Cerebellar nuclear complex (tissue), 1 donor: ENCODE results near the gene CIRBP.
"Not testable (repeated sequence)": the region's sequence is repeated elsewhere in the genome, so short reads cannot be mapped to it uniquely, and the experiment has no call there.

Experiments used
- DNase-seq, 2 experiments: peaks; one replicate each; lab custom pipeline; 2025; lab: John Stamatoyannopoulos, UW

The CIRBP gene

DNA sequence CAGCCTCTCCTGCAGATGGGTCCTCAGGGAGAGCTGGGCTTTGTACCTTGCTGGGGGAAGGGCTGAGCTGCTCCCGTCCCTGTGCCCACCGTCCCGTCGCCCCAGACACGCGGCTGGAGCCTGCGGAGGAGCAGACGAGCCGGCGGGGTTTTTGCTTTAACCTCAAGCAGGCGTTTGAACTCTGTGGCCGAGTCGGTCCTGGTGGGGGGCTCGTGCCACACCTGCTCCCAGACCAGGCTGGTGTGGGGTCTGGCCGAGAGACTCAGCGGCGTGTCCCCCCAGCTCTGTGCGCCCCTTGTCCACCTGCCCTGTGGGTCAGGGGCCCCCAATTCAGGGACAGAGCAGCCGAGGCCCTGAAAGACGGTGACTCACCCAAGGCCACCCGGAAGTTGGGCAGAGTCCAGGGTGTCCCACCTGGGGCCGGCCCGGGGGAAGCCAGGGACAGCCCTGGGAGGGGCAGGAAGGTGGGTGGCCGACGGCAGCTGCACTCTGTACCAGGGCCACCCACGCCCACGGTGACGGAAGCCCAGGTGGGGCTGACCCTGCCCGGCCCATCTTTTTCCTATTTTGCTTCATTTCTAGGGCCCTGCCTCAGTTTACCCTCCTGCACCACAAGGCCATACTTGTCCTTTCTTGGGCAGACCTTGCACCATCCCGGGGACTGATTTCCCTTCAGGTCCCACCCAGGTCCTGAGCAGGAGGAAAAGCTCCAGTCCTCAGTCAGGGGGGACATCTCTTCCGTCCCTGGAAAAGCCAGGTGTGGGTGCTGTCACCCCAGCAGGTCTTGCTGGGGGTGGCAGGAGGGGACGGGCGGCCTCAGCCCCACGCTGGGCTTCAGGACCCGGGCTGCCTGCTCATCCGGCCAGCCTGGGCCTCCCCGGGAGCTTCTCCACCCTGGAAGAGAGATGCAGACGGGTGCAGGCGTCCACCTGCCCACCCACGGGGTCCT is 21.8 kb downstream of the CIRBP start:
- DNase-seq, result no peak

DNA sequence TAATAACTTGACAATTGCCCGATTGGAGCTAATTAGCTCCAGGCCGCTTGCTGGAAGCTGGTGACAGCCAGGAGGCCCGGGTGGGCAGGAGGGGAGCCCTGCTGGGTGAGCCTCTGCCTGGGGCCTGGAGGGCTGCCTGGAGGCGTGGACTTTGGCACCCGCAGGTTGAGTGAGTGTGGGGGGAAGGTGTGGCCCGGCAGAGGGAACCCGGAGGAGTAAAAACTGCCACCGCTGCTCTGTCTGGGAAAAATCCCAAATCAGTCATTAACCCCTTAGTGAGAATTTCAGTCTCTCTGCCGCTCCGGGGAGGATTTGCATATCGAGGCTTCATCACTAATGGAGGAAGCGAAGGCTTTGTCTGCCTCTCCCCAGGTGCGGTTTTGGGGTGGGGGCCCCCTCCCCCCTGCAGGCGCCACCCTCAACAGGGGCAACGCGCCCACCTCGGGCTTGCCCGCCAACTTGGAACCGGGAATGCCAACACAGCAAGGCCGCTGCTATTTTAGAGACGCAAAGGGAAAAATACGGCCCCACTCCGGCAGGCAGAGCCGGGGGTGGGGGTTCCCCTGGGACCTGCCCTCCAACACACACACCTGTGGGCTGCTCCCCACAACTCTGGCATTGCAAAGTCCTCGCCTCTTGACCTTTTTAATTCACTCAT is 22.8 kb downstream of the CIRBP start:
- no peak for DNase-seq

DNA sequence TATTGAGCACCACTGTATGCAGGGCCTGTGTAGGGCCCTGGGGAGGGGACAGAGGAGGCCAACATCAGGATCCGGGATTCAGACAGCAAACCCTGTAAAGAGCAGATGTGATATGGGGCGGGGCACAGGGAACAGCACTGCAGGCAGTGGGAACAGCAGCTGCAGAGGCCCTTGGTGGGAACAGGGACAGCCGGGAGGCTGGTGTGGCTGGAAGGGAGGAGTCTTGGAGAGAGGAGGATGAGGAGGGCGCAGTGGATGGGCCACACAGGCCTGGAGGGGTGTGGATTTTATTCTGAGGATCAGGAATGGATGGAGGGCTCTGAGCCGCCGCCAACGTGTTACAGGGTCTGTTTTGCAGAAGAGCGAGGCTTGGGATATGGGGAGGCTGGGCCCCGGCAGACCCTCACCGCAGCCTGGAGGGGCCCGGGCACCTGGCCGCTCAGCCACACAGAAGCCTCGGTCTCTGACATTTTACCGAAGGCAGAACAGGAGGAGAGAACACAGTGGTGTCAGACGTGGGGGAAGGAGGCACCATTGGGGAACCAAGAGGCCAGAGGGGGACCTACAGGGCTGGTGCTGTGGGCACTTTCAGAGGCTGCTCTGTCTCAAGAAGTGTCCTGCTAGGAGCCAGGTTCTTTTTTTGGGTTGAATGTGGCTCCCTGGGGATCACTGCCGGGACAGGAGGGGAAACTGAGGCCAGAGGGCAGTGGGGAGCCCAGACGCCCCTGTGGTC is 23.5 kb downstream of the CIRBP start:
- DNase-seq, result no peak

DNA sequence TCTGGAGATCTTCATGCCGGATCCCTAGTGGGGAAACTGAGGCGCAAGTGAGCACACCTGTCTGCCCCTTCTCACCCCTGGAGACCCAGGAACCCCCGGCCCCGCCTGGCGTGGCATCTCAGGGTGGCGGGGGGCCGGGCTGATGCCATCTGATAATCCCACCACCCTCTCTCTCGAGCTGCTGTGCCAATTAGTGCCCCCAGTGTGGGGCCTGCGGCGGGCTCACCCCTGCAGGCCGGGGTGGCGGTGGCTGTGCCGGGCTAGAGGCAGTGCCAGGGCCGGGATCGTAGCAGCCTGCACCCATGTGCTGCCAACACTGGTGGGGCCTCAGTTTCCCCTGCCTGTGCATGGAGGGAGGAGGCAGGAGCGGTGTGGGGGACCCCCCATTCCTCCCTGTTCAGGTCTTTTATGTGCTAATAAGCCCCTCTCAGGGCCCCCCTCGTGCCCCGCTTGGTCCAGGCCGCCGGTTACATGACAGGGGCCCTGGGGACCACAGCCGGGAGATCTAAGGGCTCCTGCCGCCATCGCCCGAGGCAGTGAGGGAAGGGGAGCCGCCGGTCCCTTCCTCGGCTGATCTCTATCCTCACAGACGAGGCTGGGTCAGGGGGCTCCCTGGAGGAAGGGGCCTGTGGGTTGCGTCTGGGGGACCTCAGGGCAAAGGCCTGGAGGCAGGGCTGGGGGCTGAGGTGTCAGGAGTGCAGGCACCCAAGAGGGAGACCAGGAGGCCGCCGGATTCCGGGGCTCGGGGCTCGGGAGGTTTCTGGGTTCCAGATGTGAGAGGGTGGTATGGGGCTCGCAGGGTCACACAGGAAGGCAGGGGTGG is 24.9 kb downstream of the CIRBP start:
- no peak for DNase-seq

DNA sequence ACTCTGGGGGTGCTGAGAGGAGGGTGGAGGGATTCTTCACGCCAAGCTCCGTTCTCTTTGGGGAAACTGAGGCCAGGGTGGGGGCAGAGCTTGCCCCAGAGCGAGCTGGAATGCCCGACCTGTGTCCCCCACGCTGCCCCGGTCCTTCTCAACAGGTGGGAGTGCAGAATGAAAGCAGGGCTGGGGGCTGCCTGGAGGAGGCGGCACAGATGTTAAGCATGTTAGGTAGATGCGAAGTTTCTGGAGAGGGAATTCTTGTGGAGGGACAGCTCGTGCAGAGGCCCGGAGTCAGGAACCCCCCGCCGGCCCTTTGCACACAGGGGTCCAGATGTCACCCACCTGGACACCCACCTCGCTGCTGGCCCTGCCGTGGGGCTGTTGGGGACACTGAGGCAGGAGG is 25.6 kb downstream of the CIRBP start:
- no peak for DNase-seq

DNA sequence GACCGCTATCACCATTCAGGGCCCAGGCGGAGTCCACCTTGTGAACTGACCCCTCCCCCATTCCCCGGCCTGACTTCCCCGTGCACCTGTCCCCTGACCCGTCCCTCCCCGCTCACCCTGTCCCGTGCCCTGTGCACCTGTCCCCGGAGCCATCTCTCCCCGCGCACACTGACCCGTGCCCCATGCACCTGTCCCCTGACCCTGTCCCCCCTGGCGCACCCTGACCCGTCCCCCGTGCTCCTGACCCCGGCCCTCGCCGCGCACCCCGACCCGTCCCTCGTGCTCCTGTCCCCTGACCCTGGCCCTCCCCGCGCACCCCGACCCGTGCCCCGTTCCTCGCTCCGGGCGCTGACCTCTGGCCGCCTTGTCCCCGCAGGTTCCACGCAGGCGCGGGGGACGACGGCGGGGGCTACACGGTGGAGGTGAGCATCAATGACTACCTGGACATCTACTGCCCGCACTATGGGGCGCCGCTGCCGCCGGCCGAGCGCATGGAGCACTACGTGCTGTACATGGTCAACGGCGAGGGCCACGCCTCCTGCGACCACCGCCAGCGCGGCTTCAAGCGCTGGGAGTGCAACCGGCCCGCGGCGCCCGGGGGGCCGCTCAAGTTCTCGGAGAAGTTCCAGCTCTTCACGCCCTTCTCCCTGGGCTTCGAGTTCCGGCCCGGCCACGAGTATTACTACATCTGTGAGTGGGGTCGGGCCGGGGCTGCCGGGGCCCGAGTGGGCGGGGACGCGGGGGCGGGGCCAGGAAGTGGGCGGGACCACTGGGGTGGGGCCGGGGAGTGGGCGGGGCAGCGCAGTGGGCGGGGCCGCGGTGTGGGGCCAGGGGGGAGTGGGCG is 26.3 kb downstream of the CIRBP start:
- DNase-seq, result no peak

DNA sequence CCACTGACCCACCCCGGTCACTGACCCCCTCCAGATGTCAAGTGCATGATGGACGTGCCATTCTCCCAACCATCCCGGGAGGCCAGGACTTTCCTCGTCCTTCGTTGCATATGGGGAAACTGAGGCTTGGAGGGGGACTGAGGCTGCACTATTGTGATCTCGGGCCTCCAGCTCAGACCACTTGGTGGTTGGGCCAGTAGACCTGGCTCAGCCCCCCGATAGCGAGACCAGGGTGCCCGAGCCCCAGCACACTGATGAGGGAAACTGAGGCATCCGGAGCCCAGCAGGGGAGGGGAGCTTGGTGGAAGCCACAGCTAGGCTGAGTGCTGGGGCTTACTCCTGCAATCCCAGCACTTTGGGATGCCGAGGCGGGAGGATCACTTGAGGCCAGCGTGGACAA is 26.9 kb downstream of the CIRBP start:
- DNase-seq, result no peak

DNA sequence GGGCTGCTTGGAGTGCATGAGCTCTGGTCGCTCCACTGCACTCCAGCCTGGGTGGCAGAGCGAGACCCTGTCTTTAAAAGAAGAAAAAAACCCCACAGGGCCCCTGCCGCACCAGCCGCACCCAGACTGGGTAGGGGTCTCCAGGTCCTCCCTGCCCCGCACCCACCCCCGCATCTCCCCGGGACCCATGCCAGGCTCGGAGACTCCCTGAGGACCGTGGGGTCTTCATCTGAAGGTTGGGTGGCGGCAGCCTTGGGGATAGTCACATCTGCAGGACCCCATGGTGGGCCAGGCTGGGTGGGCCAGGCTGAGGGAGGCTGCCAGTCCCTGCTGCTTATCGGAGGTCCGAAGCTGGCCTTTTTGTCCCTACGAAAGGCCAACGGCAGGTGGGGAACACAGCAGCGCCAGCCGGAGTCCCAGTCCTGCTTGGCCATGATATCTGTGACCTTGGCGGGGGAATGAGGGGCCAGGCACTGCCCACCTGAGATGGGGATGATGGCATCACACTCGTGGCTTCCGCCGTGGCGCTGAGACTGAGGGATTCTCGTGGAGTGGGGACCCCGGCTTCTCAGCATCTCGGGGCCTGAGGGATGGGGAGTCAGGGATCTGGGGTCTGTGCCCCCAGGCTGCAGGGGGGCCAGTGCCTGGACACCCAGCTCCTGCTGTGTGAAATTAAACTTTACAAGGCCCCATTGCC is 27.6 kb downstream of the CIRBP start:
- no peak for DNase-seq

DNA sequence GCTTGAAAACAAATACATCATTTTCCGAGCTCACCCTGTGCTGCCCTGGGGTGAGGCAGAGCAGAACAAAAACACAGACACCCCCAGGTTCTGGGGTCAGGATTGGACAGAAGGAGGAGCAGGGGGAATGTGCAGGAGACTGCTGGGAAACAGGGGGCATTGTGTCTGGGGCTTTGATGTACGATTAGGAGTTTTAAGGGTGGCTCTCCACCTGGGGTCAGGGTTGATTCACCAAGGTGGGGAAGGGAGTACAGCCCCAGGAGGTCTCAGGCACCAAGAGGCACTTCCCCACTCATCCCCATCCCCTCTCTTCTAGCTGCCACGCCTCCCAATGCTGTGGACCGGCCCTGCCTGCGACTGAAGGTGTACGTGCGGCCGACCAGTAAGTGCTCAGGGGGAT is 29.1 kb downstream of the CIRBP start:
- no peak for DNase-seq

DNA sequence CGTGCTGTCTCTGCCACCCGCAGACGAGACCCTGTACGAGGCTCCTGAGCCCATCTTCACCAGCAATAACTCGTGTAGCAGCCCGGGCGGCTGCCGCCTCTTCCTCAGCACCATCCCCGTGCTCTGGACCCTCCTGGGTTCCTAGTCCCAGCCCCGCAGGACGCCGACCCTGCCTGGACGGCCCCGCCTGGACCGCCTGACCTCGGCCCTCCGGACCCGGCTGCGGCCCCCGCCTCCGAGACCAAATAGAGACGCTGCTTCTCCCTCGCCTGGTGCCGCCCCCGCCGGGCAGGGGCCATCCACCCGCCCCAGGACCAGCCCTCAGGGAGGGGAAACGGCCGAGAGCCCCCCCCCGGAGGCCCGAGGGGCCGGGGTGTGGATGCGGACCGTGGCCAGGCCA is 30.7 kb downstream of the CIRBP start:
- no peak for DNase-seq

DNA sequence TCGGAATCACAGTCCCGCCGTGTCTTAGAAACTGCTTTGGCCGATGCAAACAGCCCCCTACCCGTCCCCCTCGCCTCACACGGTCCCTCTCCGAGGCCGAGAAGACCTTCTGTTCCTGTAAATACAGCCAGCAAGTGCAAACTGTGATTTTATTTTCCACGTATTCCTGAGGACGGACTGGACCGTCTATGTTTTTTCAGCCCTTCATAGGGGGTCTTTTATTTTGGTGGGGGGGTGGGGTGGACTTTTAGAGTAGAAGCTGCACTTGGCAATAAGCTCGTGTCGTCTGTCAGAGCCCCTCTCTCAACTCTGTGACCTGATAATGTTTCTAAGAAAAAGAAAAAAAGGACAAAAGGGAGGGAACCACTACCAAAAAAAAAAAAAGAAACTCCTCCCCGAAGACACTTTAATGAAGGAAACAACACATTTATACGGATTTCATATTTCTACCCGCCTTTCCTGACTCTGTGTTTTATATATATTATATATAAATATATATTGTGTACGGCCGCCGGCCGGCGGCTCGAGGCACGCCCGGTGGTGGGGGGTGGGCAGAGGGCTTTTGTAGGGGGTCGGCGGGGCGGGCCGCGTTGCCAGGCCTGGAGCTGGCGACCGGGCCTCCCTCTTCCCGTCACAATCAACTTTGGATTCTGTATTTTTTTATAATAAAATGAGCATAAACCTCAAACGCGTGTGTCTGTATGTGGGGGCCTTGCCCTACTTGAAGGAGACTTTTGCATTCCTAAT is 31.8 kb downstream of the CIRBP start:
- no peak for DNase-seq

DNA sequence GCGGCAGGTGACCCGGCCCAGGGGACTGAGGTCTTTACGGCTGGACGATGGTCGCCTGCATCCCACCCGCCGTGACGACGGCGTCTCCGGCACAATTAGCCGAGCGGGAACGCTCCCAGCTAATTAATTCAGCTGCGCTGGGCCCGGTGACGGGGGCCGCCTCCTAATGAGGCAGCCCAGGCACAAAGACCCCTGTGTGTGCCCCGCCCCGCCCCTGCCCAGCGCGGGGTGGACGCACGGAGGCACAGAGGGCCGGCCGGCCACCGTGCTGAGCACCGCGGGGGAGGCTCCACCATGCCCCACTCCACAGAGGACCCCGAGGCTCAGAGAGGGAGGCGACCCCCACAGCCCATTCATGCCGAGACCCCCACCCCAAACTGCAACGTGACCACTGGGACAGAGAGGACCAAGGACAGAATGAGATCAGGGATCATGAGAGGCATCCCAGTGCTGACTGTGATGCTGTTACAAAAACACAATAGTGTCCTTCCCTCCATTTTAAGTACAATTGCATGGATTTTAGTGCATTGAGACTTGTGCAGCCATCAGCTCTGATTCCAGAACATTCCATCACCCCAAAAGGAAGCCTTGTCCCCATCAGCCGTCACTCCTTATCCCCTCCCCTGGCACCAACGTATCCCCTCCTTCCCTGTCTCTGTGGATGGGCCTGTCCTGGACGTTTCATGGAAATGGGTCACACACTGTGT is 33.6 kb downstream of the CIRBP start:
- DNase-seq, result no peak

DNA sequence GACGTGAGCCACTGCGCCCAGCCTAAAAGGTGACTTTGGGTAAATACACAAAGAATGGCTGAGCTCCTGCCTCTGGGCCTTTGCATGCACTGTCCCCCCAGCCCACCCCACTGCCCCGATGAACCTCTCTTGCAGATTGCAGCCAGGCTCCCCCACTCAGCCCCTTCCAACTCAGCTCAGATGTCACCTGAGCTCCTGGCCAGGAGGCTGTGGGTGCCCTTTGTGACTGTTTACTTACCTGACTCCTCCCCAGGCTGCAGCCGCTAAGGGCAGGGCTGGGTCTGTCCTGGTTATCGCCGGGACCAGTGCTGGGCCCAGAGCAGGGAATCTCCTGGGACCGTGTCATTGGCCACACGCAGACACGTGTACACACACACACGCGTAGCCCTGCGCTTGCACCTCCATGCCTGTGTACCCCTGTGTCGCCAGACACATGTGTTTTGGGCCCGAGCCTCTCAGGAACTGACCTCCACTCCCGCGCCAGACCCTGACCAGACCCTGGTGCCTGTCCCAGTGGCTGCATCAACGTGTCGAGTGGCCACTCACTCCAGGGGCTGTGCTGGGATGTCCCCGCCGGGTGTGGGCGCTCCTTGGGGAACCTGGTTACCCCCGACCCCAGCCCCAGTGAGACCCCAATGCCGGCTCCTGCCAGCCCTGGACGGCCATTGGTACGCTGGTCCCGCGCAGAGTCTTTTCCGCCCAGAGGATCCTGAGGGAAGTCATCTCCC is 35.2 kb downstream of the CIRBP start:
- no peak for DNase-seq

DNA sequence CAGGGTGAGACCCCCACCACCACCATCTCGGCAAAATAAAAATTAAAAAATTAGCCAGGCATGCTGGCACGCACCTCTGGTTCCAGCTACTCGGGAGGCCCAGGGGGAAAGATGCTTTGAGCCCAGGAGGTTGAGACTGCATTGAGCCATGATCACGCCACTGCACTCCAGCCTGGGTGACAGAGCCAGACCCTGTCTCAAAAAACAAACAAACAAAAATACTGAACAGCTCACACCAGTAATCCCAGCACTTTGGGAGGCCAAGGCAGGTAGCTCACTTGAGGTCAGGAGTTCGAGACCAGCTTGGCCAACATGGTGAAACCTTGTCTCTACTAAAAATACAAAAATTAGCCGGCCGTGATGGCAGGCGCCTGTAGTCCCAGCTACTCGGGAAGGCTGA is 36.2 kb downstream of the CIRBP start:
- DNase-seq, result not testable (repeated sequence)

DNA sequence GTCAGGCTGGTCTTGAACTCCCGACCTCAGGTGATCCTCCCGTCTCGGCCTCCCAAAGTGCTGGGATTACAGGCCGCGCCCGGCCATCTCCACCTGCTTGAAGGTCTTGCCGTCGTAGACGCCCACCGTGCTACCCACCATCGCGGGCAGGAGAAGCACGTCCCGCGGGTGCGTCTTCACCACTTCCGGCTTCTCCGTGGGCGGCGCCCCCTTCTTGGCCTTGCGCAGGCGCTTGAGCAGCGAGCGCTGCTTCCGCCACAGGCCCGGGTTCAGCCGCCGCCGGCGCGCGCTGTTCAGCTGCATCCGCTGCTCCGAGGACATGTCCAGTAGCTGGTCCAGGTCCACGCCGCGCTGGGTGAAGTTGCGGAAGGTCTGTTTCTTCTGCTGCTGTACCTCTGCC is 38.2 kb downstream of the CIRBP start:
- no peak for DNase-seq

DNA sequence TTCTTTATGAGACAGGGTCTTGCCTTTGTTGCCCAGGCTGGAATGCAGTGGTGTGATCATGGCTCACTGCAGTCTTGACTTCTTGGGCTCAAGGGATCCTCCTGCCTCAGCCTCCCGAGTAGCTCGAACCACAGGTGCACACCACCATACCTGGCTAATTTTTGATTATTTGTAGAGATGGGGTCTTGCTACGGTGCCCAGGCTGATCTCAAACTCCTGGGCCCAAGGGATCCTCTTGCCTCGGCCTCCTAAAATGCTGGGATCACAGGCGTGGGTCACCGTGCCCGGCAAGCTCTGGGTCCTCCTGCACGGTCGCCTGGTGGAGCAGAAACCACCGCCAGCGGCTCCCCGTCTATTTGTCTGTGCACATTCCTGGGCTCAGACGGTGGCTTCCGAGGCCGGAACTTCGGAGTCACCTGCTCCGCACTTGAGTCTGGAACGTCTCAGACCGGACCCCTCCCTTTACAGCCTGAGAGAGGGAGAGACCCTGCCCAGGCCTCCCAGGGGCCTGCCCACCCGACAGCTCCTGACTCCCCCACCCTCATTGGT is 38.7 kb downstream of the CIRBP start:
- DNase-seq, result no peak

DNA sequence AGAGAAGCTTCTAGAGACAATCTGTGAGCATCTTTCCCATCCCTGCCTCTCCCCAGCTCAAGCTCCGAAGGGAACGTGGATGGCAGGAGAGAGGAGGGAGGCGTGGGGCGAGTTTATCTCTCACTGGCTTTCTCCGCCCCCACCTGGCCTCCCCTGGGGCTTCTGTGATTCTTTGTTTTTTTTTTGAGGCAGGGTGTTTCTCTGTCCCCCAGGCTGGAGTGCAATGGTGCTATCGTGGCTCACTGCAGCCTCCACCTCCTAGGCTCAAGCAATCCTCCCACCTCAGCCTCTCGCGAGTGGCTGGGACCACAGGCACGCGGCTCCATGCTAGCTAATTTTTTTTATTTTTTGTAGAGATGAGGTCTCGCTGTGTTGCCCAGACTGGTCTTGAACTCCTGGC is 39.6 kb downstream of the CIRBP start:
- DNase-seq, result no peak
